ENCODE measurements around the gene ADCY9. TPM values are rescaled to one million over a fixed set of nuclear protein-coding genes. Genes with fewer than 3 reads are reported as not detected.
A peak's percentile ranks its signal among the peaks of the same experiment; 100 is the strongest.

The ADCY9 gene
- polyA plus RNA-seq, 3 donors: 7.0 to 8.4 (median 8.2) TPM

DNA sequence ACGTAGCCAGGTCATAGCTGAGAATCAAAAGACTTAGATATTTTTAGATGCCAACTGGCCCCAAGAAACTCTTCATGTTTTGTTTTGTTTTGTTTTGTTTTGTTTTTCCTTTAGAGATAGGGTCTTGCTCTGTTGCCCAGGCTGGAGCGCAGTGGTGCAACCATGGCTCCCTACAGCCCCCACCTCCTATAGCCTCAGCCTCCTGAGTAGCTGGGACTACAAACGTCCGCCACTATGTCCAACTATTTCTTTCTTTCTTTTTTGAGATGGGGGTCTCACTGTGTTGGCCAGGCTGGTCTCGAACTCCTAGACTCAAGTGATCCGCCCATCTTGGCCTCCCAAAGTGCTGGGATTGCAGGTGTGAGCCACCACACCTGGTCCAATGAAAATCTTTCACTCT, 107.1 kb downstream of the ADCY9 start:
- DNase-seq (ENCODE audit: low read depth in 3 of 3, low spot score in 2 of 3): no peak

DNA sequence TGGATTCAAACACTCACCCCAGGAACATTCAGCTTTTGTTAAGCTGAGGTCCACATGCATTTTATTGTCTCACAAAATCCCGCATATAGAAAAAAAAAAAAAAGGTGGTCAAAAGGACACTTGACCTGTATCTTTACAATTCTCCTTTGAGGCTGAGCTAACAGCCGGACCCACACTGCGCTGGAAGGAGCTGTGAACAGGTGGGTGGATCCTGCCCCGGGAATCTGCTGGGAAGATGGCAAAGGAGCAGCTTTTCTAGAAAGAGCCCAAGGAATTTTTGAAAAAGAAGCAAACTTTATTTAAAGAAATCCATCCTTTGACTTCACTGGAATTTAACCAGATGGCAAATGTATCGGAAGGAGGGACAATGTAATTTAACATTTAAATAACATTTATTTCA, 108.1 kb downstream of the ADCY9 start:
- no peak for DNase-seq (ENCODE audit: low read depth in 3 of 3, low spot score in 2 of 3)

DNA sequence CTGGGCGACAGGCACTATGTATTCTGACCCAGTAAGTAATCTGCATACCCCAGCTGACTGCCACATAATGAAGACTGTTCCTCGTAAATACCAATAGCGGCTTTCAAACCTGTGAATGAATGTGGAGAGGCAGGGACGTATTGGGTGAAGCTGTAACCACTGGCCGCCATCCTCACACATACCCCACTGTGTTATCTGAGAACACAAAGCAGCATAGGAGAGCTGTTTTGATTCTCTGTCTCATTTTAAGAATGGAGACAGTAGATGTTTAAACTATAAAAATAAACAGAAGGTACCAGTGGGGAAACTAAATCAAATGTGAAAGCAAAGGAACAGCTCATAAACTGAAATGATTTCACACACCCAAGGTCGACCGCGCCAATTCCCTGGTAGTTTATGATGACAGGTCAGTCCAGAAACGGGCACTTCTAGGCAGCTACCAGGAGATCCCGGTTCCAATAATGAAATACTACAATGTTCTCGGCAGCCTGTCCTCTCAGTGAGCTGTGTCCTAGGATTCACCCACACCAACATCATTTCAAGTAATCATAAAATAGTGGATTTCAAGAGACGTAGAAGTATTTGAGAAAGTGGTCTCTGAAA, 109.7 kb downstream of the ADCY9 start:
- DNase-seq (ENCODE audit: low read depth in 3 of 3, low spot score in 2 of 3): no peak

DNA sequence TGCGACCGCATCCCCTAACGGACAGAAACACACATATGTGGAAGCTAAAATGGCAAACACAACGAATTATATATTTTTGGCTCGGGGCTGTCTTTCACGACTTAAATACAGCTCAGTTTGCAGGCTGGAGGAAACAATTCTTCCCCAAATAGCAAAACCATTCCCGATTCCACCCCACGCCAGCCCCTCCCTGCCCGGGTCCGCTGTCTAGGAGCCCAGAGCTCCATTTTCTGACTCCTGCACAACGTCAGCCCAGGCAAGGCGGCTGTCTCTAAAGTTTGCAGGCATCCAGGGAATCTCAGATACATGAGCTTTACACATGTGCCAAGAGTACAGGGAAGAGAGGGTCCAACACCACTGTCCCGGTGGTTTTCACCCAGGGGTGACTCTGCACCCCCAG, 110.5 kb downstream of the ADCY9 start:
- no peak for DNase-seq (ENCODE audit: low read depth in 3 of 3, low spot score in 2 of 3)

DNA sequence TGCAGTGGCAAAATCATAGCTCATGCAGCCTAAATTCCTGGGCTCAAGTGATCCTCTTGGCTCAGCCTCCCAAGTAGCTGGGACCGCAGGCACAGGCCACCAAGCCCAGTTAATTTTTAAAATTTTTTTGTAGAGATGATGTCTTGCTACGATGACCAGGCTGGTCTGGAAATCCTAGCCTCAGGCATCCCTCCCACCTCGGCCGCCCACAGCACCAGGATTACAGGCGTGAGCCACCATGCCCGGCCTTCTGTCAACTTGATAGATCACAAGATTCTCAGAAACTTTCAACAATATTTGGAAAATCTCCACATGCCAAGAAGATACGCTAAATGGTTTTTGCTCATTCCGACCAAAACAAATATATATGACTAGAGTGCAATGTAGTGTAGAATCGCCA, 111.0 kb downstream of the ADCY9 start:
- no peak for DNase-seq (ENCODE audit: low read depth in 3 of 3, low spot score in 2 of 3)

DNA sequence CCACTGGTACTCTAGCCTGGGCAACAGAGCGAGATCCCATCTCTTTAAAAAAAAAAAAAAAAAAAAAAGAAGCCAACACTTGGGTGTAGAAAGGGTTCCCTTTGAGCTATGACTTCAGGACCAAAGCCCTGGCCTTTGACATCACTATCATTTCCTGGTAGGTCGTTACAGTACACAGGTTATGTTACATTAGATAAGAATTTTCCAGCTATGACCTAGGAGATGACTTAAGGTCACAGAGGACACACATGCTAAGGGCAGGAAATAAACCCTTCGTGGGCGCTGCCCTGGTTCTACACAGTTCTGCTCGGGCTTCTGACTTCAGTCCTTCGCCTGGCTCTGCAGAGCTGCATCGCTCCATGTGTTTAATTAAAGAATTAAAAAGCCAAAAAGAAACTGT, 112.0 kb downstream of the ADCY9 start:
- no peak for DNase-seq (ENCODE audit: low read depth in 3 of 3, low spot score in 2 of 3)

DNA sequence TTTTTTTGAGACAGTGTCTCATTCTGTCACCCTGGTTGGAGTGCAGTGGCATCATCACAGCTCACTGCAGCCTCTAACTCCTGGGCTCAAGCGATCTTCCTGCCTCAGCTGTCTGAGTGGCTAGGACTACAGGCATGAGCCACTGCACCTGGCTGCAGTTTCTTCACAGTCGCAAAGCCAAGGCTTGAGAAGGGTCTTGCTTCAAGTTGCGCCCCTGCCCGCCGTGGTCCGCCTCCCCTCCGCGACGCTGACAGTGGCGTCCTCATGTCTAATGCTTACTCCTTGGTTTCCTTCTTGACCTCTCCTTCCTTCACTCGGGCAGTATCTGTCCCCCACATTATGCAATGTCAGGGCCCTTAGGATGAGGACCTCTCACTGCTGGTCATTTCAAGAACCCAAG, 112.7 kb downstream of the ADCY9 start:
- DNase-seq (ENCODE audit: low read depth in 3 of 3, low spot score in 2 of 3): no peak

DNA sequence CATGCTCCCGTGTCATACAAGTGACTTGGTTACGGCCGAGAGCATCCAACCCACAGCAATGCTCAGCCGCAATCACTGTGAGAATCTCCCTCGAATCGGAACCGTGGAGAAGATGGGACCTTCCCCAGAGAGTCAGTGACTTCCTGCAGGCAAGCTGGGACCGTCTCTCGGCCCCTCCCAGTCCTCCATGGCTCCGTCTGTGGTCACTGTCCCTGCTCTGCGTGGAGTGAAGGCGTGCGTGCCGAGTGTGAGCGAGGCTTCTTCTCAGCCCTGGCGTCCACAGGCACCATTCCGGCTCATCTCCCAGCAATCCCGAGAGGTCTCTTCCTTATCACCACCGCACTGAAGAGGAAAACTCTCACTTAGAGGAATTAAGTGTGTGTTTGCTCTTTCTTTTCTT, 113.1 kb downstream of the ADCY9 start:
- no peak for DNase-seq (ENCODE audit: low read depth in 3 of 3, low spot score in 2 of 3)

DNA sequence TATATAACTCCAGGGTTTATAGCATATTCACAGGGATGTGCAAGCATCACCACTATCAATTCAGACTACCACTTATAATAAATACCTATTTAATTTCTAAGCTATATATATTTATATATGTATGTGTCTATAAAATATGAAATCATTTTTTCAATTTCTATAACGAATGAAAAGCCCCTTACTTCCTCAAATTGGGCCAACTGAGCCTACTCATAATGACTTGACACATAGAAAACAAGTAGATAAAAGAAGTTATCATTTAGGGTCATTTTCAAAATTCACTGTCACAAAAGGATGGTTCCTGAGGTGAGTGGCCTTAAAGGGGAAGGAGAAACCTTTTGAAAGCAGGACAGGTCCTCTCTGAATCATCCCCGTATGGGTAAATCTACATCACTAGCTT, 114.1 kb downstream of the ADCY9 start:
- DNase-seq (ENCODE audit: low read depth in 3 of 3, low spot score in 2 of 3): no peak

DNA sequence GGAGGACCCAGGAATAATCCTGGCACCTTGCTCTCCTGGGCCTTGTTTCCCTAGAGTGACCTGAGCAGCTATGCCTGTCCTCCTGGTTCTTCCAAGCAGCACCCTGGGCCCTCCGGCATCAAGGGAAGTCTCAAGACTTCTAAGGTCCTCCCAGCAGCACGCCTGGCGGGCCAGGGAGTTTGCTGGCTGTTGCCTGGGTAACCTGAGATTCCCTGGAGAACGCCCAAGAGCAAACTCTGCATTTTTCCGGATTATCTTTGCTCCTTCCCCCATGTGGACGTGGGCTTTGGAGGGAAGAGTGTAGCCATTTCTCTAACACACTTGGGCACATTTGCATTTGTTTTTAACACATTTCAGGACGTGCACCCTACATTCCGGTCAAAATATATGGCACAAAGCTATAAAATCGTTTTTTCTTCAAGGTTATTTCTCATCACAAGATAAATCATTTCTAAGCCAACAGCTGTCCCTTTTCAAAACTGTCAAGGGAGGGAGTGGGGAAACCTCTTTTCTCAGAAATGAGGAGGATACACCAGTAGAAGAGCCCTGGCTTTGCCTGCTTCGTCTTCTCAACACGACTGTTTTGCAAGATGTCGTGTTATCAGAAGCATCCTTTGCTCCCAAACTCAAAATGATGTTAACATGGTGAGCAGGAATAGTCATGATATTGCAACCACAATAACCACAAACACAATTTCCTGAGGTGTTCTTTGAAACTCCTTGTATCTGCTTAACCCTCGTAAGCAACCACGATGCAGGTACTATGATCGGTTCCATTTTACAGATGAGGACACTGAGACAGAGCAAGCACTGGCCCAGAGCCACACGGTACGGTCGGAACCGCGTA, 116.5 kb downstream of the ADCY9 start:
- DNase-seq (ENCODE audit: low read depth in 3 of 3, low spot score in 2 of 3): peak in 1 of 3 donors; percentile 51

DNA sequence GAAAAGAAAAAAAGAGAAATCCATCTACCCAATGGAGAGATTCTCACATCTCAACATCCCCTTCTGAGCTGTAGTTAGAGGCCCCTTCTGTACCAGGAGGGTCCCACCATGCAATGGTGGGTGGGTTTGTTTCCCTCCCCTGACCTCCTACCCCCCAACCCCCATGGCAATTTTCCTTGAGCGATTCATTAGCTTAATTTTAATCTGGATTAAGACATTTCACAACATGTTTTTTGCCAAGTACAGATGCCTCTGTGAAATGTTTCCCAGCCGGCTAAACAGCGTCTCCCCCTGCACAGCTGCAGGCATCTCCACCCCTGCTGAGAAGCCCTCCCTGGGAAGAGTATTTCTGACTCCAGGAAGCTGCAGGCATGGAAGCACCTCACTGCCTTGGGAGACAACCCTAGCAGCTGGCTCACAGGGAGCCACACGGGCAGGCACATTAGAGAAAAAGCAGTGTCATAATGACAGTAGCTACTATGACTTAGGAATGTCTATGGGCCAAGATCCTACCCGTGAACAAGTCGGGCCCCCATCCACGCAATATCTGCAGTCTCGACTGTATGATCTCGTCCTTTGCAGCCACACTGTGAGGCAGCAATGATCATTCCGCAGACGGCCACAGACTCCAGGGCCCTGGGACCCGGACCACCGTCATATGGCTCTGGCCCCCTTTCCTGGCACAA, 117.3 kb downstream of the ADCY9 start:
- DNase-seq (ENCODE audit: low read depth in 3 of 3, low spot score in 2 of 3): no peak

DNA sequence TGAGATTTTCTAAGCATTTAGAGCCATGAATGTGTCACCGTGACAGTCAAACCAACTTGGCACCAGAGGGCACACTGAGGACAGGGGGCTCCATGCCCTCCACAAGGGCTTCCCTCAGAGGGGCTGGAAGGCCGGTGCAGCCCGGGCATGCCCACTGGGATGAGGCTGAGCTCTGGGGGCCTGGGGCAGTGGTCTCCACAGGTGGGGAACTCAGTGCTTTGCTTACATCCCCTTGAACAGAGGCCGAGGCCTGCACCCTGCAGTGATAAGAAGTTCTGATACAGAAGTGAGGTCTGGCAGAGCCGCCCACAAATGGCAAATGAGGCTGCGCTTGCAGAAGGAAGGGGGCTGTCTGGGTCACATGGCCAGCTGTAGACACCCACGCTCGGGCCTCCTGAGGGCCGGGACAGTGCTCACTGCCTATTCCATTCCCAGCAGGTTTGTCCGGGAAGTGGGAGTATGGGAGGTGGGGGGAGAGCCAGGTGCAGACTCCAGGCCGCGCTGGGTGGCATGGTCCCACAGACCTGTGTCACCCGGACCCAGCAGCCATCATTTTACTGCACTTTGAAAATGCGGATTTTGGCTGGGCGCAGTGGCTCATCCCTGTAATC, 118.9 kb downstream of the ADCY9 start:
- DNase-seq (ENCODE audit: low read depth in 3 of 3, low spot score in 2 of 3): no peak

DNA sequence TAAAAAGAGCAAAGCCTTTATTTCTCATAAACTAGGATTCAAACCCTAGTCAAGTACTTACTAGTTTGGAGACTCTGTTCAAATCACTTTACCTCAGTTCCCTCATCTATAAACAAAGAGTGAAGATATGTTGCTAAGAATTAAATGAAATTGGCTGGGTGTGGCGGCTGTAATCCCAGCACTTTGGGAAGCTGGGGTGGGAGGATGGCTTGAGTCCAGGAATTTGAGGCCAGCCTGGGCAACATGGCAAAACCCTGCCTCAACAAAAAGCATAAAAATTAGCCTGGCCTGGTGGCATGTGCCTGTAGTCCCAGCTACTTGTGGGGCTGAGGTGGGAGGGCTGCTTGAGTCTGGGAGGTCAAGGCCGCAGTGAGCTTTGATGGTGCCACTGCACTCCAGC, 121.2 kb downstream of the ADCY9 start:
- DNase-seq (ENCODE audit: low read depth in 3 of 3, low spot score in 2 of 3): no peak

DNA sequence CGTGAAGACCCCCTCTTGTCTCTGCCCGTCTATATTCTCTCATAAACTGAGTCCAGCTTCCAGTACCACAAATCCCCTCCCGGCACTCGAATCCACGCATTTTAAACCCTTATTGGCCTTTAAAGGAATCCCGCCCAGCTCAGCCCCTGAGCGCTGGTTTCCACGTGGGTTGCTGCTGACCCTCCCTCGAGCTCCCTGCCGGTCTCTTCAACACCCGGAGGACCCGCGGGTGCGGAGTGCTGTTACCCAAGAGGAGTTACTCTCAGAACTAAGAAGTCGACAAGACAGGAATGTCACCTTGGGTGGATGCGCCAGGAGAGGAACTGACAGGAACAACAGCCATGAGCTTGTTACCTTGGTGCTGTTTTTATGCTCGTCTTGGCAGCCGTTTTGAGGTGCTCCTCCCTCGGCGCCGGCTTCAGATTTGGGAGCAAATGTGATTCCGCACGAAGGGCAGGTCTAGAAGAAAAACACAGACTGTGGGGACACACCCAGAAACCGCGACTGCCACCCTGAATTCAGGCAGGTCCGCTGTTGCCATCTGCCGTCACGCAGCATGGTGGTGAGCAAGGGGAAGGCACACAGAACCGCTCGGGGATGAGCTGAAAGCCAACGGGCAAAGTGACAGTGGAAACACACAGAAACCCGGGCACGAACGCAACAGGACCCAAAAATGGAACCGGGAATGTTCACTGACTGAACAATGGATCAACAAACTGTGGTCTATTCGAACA, 123.0 kb downstream of the ADCY9 start:
- no peak for DNase-seq (ENCODE audit: low read depth in 3 of 3, low spot score in 2 of 3)

DNA sequence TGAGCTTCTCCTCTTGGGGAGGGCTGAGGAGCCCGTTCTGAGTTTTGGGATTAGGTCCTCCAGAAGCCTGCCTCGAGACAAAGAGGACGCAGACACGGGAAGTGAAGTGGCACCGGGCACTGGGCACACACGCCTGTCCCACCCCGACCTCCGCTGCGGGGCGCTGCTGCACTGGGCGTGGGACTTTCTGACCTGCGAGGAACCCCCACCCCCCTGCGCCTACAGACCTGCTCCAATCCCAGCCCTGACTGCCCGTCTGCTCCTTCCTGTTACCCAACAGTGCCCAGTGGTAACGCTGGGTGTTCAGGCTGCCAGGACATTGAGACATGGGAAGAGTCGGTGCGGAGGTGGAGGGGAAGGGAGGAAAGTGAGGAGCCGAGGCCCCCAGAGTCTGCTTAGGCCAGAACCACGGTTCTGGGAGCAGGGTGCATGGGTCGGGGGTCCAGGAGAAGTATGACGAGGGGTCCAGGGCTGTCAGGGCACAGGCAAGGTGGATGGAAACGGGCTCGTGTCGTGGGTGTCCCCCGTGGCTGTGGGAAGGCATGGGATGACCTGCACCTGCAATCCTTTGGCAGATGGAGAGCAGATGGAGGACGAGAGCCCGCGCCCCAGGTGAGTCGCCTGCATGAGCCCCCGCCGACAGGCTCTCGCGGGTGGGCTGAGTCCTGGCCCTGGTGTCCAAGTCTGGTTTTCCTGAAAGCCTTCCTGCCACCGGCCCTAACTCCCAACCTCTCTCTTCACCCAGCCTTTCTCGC, 123.8 kb downstream of the ADCY9 start:
- DNase-seq (ENCODE audit: low read depth in 3 of 3, low spot score in 2 of 3): no peak

DNA sequence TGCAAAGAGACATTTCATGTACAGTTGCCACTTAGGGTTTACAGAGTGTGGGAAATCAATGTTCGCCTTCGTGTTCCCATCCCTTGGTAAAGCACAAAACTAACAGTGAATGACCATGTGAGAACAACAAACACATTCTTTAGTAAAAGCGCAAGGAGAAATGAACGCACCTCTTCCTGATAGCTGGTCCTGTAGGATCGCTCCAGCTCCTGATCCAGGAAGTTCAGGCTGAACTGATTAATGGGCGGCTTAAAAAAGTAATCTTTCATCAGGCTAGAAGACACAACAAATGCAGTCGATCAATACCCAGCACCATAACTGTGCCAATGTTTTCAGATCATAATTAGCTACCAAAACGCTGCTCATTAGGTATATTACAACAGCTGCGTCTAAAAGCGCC, 127.4 kb downstream of the ADCY9 start:
- DNase-seq (ENCODE audit: low read depth in 3 of 3, low spot score in 2 of 3): no peak

DNA sequence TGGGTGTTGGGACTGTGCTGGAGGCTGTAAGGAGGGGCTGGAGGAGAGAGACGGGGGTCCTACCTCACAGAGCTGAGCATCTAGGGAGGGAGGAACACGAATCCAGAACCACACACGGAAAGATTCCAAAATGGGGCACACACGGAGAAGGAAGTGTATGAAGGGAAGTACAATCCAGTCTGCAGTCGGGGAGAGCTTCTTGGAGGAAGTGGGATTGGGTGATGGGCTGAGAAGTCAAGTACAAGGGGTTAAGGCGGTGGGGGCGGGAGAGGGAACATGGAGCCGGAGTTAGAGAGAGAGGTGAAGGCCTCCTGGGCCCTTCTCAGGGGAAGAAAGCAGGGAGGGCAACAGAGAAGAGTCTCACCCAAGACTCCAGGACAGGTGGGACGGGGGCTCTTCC, 128.2 kb downstream of the ADCY9 start:
- DNase-seq (ENCODE audit: low read depth in 3 of 3, low spot score in 2 of 3): no peak

DNA sequence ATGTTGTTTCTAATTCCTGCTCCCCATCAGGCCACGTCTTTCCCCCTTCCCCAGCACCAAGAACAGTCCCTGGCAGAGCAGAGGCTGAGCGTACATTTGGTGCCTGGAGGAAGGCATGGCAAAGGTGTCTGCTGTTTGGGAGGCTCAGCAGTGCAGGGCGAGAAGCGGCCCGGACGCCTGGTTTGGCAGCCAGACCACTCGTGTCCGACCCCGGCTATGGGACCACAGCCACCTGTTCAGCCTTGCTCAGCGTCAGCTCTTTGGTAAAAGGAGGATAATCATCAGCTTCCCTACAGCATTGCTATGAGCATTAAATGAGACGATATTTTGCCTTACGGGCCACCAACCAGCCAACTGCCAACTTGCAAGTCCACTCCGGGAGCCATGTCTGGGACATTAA, 129.0 kb downstream of the ADCY9 start:
- DNase-seq (ENCODE audit: low read depth in 3 of 3, low spot score in 2 of 3): no peak

DNA sequence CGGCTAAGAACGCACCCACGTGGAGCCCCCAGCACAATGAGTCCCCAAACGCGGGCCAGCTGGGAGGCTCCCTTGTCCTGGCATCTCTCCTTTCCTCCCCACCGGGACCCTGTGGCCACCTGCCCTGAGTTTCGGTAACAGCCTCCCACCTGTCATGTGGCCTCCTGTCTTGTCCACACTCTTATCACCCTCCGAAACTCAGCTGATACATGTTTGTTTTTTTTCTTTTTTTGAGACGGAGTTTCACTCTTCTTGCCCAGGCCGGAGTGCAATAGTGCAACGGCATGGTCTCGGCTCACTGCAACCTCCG, 130.1 kb downstream of the ADCY9 start:
- no peak for DNase-seq (ENCODE audit: low read depth in 3 of 3, low spot score in 2 of 3)
